ENCODE measurements around the gene HCN3.
A peak's percentile ranks its signal among the peaks of the same experiment; 100 is the strongest.

The HCN3 gene

DNA sequence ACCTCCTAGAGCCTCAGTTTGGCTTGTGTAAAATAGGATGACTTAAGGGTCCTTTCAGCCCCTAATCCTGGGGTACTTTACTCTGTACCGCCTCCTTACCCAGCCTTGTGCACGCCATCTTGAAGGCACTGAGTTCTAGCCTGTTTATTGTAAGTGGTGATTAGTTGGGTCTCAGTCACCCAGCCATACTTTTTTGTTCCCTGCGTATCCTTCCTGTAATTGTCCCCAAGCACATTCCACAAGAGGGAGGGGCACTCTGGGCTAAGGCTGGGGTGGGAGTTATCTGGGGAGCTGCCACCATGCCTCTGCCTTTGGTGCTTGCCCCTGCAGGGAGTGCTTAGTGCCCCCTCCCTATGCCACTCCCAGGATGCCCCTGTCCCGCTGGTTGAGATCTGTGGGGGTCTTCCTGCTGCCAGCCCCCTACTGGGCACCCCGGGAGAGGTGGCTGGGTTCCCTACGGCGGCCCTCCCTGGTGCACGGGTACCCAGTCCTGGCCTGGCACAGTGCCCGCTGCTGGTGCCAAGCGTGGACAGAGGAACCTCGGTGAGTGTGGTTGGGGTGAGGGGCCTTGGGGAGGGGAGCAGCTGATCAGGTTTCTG is 32.3 kb downstream of the HCN3 start:
- Histone ChIP-seq H3K4me1 (ENCODE audit: control insufficient read depth, insufficient read depth, low read length) (no peaks in the 10 kb centered on the region), H3K4me3 (ENCODE audit: low read length) (peak overlapping the region; percentile 99), H3K36me3 (ENCODE audit: control insufficient read depth, insufficient read depth, low read length) (peaks cover 4% of the 10 kb centered on the region), H3K9ac (ENCODE audit: low read length) (peak overlapping the region; percentile 99), H3K27ac (ENCODE audit: low read depth, low read length) (peak overlapping the region; percentile 83), H3K27me3 (ENCODE audit: control insufficient read depth, insufficient read depth, low read length) (no peaks in the 10 kb centered on the region)

GRCh38 chr1:155313261-155313660 is 36.0 kb downstream of the HCN3 start:
- Histone ChIP-seq H3K9ac (ENCODE audit: low read length) (no peak overlapping the region), H3K36me3 (ENCODE audit: control insufficient read depth, insufficient read depth, low read length) (peaks cover 4% of the 10 kb centered on the region), H3K4me3 (ENCODE audit: low read length) (no peak overlapping the region), H3K4me1 (ENCODE audit: control insufficient read depth, insufficient read depth, low read length) (no peaks in the 10 kb centered on the region), H3K27me3 (ENCODE audit: control insufficient read depth, insufficient read depth, low read length) (no peaks in the 10 kb centered on the region), H3K27ac (ENCODE audit: low read depth, low read length) (no peak overlapping the region)

- Histone ChIP-seq H3K9ac (ENCODE audit: low read length) (no peak overlapping the region), H3K27ac (ENCODE audit: low read depth, low read length) (no peak overlapping the region), H3K27me3 (ENCODE audit: control insufficient read depth, insufficient read depth, low read length) (no peaks in the 10 kb centered on the region), H3K36me3 (ENCODE audit: control insufficient read depth, insufficient read depth, low read length) (peaks cover 4% of the 10 kb centered on the region), H3K4me3 (ENCODE audit: low read length) (no peak overlapping the region), H3K4me1 (ENCODE audit: control insufficient read depth, insufficient read depth, low read length) (peaks cover 11% of the 10 kb centered on the region)
Observed at GRCh38 chr1:155316922-155317321, 39.7 kb downstream of the HCN3 start.

- H3K36me3 ChIP-seq (ENCODE audit: control insufficient read depth, insufficient read depth, low read length) = peaks cover 2% of the 10 kb centered on the region
- H3K27ac ChIP-seq (ENCODE audit: low read depth, low read length) = no peak overlapping the region
- H3K4me1 ChIP-seq (ENCODE audit: control insufficient read depth, insufficient read depth, low read length) = peaks cover 16% of the 10 kb centered on the region
Observed at GRCh38 chr1:155318082-155318481, 40.8 kb downstream of the HCN3 start.

DNA sequence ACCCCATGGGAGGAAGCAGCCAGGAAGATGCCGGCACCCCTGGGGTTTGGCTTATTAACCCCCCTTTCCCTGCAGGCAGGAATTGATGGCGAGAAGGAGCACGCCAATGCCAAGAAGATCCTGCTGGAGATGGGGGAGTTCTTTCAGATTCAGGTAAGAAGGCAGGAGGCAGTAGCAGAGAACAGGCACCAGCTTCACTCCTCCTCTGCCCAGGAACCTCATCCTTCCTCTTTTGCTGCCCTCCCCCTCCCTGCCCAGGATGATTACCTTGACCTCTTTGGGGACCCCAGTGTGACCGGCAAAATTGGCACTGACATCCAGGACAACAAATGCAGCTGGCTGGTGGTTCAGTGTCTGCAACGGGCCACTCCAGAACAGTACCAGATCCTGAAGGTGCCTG is 42.3 kb downstream of the HCN3 start:
- H3K4me1 ChIP-seq (ENCODE audit: control insufficient read depth, insufficient read depth, low read length) = peaks cover 16% of the 10 kb centered on the region
- H3K27me3 ChIP-seq (ENCODE audit: control insufficient read depth, insufficient read depth, low read length) = no peaks in the 10 kb centered on the region
- H3K4me3 ChIP-seq (ENCODE audit: low read length) = no peak overlapping the region
- no peak overlapping the region for H3K27ac ChIP-seq (ENCODE audit: low read depth, low read length)
- H3K9ac ChIP-seq (ENCODE audit: low read length) = no peak overlapping the region
- H3K36me3 ChIP-seq (ENCODE audit: control insufficient read depth, insufficient read depth, low read length) = no peaks in the 10 kb centered on the region

More at GRCh38 chr1:155318082-155318481, 40.8 kb downstream of the HCN3 start:
- Histone ChIP-seq H3K27me3 (ENCODE audit: control insufficient read depth, insufficient read depth, low read length) (no peaks in the 10 kb centered on the region), H3K9ac (ENCODE audit: low read length) (no peak overlapping the region), H3K4me3 (ENCODE audit: low read length) (no peak overlapping the region)

DNA sequence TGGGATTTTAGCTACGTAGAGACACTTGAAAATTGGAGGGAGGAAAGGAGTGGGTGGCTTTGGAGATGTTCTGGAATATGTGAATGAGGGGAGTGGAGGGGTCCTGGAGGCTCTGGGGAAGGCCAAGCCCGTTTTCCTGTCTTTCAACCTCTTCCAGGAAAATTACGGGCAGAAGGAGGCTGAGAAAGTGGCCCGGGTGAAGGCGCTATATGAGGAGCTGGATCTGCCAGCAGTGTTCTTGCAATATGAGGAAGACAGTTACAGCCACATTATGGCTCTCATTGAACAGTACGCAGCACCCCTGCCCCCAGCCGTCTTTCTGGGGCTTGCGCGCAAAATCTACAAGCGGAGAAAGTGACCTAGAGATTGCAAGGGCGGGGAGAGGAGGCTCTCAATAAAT is 43.0 kb downstream of the HCN3 start:
- Histone ChIP-seq H3K9ac (ENCODE audit: low read length) (peak overlapping the region; percentile 49), H3K4me1 (ENCODE audit: control insufficient read depth, insufficient read depth, low read length) (peaks cover 16% of the 10 kb centered on the region), H3K36me3 (ENCODE audit: control insufficient read depth, insufficient read depth, low read length) (no peaks in the 10 kb centered on the region), H3K27ac (ENCODE audit: low read depth, low read length) (peak overlapping the region; percentile 93), H3K27me3 (ENCODE audit: control insufficient read depth, insufficient read depth, low read length) (no peaks in the 10 kb centered on the region), H3K4me3 (ENCODE audit: low read length) (peak overlapping the region; percentile 94)

DNA sequence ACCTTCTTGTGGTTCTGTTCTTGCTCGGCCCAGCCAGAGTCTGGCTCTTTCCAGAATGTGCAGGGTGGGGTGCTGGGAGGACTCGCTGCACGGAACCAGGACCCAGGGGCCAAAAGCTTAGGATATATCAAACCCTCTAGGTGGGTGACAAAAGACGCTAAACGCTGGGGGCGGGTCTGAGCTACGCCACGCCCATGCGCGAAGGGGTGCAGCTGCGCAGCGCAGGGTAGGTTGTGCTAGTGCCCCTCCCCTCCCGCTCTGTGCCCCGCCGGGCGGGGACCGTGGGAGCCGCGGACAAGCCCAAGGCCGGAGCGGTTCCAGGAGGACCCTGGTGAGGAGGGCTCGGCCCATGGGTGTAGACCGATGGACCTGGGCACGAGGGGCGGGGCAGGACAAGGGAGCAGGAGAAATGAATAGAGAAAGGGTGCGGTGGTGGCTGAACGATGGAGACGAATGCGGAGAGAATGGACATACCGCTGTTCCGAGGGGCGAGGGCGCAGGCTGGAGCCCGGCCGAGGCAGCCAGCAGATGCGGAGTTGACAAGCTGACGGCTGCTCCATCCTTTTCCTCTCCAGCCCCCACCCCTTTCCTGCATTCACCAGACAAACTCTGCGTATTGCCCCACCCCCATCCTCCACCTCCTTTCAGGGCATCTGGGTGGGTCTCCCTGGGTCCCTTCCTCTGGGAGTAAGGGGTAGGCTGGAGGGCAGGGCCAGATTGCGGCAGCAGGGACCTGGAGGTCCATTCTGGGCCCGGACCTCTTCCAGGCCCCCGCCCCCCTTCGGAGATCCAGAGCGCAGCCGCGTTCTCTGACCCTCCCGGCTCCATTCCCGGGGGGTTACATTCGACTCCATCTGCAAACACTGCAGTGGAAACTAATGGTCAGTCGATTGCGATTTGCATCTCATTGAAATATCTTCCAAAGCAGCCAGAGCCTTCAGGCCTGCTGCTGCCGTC is 43.7 kb downstream of the HCN3 start, which contains the start of gene RUSC1:
TSS of gene RUSC1 (plus strand) at position 234 of the 957 bp plus-strand sequence. CDS start 880 bp downstream, outside the sequence.
- Histone ChIP-seq H3K4me1 (ENCODE audit: control insufficient read depth, insufficient read depth, low read length) (peaks cover 20% of the 10 kb centered on the region), H3K4me3 (ENCODE audit: low read length) (peak within 1 kb of the TSS; percentile 94), H3K27me3 (ENCODE audit: control insufficient read depth, insufficient read depth, low read length) (no peaks in the 10 kb centered on the region), H3K27ac (ENCODE audit: low read depth, low read length) (peak within 1 kb of the TSS; percentile 93), H3K36me3 (ENCODE audit: control insufficient read depth, insufficient read depth, low read length) (no peaks in the 10 kb centered on the region), H3K9ac (ENCODE audit: low read length) (peak within 1 kb of the TSS; percentile 49)

DNA sequence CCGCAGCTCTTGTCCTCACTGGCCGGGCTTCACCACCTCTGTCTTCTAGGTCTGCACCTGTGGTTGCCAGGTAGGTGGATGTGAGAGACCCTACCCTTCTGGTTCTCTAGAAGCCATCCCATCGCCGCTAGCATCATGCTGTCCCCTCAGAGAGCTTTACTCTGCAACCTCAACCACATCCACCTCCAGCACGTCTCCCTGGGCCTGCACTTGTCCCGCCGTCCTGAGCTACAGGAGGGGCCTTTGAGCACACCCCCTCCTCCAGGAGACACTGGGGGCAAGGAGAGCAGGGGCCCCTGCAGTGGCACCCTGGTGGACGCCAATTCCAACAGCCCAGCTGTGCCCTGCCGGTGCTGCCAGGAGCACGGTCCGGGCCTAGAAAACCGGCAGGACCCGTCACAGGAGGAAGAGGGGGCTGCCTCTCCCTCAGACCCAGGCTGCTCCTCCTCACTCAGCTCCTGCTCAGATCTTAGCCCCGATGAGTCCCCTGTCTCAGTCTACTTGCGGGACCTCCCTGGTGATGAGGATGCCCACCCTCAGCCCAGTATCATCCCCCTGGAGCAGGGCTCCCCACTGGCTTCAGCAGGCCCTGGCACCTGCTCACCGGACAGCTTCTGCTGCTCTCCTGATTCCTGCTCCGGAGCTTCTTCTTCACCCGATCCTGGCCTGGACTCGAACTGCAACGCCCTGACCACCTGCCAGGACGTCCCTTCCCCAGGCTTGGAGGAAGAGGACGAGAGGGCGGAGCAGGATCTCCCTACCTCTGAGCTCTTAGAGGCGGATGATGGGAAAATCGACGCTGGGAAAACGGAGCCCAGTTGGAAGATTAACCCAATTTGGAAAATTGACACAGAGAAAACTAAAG is 44.6 kb downstream of the HCN3 start:
- peak overlapping the region; percentile 93 for H3K27ac ChIP-seq (ENCODE audit: low read depth, low read length)
- peak overlapping the region; percentile 94 for H3K4me3 ChIP-seq (ENCODE audit: low read length)
- H3K36me3 ChIP-seq (ENCODE audit: control insufficient read depth, insufficient read depth, low read length) = no peaks in the 10 kb centered on the region
- no peaks in the 10 kb centered on the region for H3K27me3 ChIP-seq (ENCODE audit: control insufficient read depth, insufficient read depth, low read length)
- peaks cover 20% of the 10 kb centered on the region for H3K4me1 ChIP-seq (ENCODE audit: control insufficient read depth, insufficient read depth, low read length)
- no peak overlapping the region for H3K9ac ChIP-seq (ENCODE audit: low read length)

DNA sequence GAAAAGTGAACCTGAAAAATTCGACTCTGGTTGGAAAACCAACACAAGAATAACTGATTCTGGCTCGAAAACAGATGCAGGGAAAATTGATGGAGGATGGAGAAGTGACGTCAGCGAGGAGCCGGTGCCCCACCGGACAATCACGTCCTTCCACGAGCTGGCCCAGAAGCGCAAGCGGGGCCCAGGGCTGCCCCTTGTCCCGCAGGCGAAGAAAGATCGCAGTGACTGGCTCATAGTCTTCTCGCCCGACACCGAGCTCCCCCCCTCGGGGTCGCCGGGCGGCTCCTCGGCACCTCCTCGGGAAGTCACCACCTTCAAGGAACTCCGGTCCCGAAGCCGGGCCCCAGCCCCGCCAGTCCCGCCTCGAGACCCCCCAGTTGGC is 45.3 kb downstream of the HCN3 start:
- H3K4me3 ChIP-seq (ENCODE audit: low read length) = peak overlapping the region; percentile 94
- H3K27ac ChIP-seq (ENCODE audit: low read depth, low read length) = peak overlapping the region; percentile 93
- no peak overlapping the region for H3K9ac ChIP-seq (ENCODE audit: low read length)
- H3K4me1 ChIP-seq (ENCODE audit: control insufficient read depth, insufficient read depth, low read length) = peaks cover 20% of the 10 kb centered on the region
- H3K27me3 ChIP-seq (ENCODE audit: control insufficient read depth, insufficient read depth, low read length) = no peaks in the 10 kb centered on the region
- H3K36me3 ChIP-seq (ENCODE audit: control insufficient read depth, insufficient read depth, low read length) = no peaks in the 10 kb centered on the region

DNA sequence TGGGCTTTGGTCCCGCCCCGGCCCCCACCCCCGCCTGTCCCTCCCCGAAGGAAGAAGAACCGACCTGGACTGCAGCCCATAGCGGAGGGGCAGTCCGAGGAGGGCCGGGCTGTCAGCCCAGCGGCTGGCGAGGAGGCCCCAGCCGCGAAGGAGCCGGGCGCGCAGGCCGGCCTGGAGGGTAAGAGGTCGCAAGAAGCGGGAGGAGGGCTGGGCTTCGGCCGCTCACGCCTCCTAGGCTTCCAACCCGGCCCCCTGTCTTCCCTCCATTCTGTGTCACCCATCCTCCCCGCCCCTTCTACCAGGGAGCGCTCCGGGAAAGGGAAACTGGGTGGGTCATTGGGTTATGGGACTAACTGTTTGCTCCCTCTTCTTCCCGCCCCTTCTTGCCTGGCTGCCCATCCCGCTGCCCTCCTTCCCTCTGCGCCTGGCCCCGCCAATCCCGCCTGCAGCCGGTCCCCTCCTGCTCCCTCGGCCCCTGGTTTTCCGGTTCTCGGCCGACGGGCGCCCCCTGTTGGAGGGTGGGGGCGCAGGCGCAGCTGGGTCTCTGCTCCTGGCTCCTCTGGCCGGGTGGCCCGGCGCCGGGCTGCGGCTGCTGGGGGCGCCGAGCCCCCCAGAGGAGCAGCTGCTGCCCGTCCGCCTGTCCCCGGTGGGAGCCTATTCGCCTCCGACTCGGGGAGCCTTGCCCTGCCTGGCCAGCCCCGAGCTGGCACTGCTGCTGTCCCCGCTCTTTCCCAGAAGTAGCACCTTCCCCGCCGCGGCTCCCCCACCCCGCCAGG is 45.9 kb downstream of the HCN3 start:
- peaks cover 20% of the 10 kb centered on the region for H3K4me1 ChIP-seq (ENCODE audit: control insufficient read depth, insufficient read depth, low read length)
- peak overlapping the region; percentile 14 for H3K9ac ChIP-seq (ENCODE audit: low read length)

DNA sequence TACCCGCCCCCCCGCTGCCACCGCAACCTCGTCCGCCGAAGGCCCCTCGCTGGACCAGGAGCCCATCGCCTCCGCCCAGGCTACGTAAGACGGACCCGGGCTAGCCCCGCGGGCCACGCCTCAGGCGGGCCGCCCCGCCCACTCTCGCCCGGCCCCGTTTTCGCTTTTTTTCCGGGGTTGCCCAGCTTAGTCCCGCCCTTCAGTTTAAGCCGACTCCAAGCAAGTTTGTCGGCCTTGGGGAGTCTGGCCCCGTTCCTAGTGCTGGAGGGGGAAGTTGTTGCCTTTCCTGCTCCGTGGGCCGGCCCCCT is 46.4 kb downstream of the HCN3 start:
- Histone ChIP-seq H3K9ac (ENCODE audit: low read length) (peak overlapping the region; percentile 13), H3K36me3 (ENCODE audit: control insufficient read depth, insufficient read depth, low read length) (peaks cover 2% of the 10 kb centered on the region), H3K4me1 (ENCODE audit: control insufficient read depth, insufficient read depth, low read length) (peaks cover 20% of the 10 kb centered on the region), H3K27me3 (ENCODE audit: control insufficient read depth, insufficient read depth, low read length) (no peaks in the 10 kb centered on the region), H3K4me3 (ENCODE audit: low read length) (peak overlapping the region; percentile 94), H3K27ac (ENCODE audit: low read depth, low read length) (peak overlapping the region; percentile 93)

More for the DNA sequence above, 45.9 kb downstream of the HCN3 start:
- peak overlapping the region; percentile 93 for H3K27ac ChIP-seq (ENCODE audit: low read depth, low read length)
- no peaks in the 10 kb centered on the region for H3K27me3 ChIP-seq (ENCODE audit: control insufficient read depth, insufficient read depth, low read length)
- peaks cover under 1% of the 10 kb centered on the region for H3K36me3 ChIP-seq (ENCODE audit: control insufficient read depth, insufficient read depth, low read length)
- peak overlapping the region; percentile 94 for H3K4me3 ChIP-seq (ENCODE audit: low read length)
